K562 (cell line): ENCODE results near the gene CC2D1A. TPM values are rescaled to one million over a fixed set of nuclear protein-coding genes. Genes with fewer than 3 reads are reported as not detected.

Source experiments
- ATAC-seq: fragments of 200-7000 bp; cut with Tn5 transposase; 3 replicates; pipeline ENCODE4 v1.9.1; 2020; ENCODE audit warnings: moderate library complexity
- BruUV-seq: library from RNA; stranded (reverse); fragments of 400-500 nt; replicated peaks from 2 replicates; lab custom pipeline; 2021; lab: Mats Ljungman, UMichigan
- CTCF ChIA-PET: fragments of 300-600 bp; formaldehyde crosslinking; extraction: SDS; loops from one replicate; lab custom pipeline; 2021; ENCODE audit warnings: low intra/inter-chr PET ratio; lab: Yijun Ruan, JAX
- POLR2A ChIA-PET: fragments of 300-600, 350-650 bp; sonication (Branson Sonifier 250); formaldehyde crosslinking; extraction: SDS; loops from one replicate; lab custom pipeline; 2021; ENCODE audit warnings: antibody characterized with exemption, inconsistent platforms; lab: Yijun Ruan, JAX
- DNase-seq, 4 experiments: peaks; one replicate each; pipeline versions ENCODE4 v3.0.0 to v3.0.0-alpha.2; 2011 to 2018; ENCODE audit warnings: low spot score in 3 of 4, mixed read lengths in 3 of 4; ENCODE audit errors: extremely low read depth in 1 of 4
- FAIRE-seq: peaks from 2 replicates; lab custom pipeline; 2011; peaks lifted over from hg19 to GRCh38; lab: Jason Lieb, UNC
- H2AFZ ChIP-seq: 2 replicates; pipeline ENCODE4 v1.6.0; 2011; ENCODE audit warnings: low read depth, low read length, control low read depth, inconsistent platforms
- H3K27ac ChIP-seq: fragments of 200-600 bp; 3 replicates; pipeline ENCODE4 v1.8.0; 2011; ENCODE audit warnings: low read depth, mild to moderate bottlenecking, control low read depth, inconsistent platforms, low read length, moderate library complexity, mixed read lengths; ENCODE audit errors: extremely low read depth
- H3K27me3 ChIP-seq, 2 experiments: fragments of 300-600 bp in 1 of 2; 2 replicates in 1 of 2; 3 replicates in 1 of 2; pipeline versions ENCODE4 v1.6.0 to v1.8.0; 2011; ENCODE audit warnings: inconsistent platforms in 2 of 2, low read length in 2 of 2, mild to moderate bottlenecking in 1 of 2, mixed read lengths in 1 of 2, moderate library complexity in 1 of 2; ENCODE audit not compliant: control insufficient read depth in 2 of 2, insufficient read depth in 2 of 2
- H3K36me3 ChIP-seq: fragments of 300-600 bp; 3 replicates; pipeline ENCODE4 v1.8.0; 2011; ENCODE audit warnings: mild to moderate bottlenecking, low read length, inconsistent platforms; ENCODE audit not compliant: control insufficient read depth, insufficient read depth
- H3K4me1 ChIP-seq, 2 experiments: fragments of 200-600 bp in 1 of 2; replicated peaks in 1 of 2; 2 replicates in 1 of 2; 3 replicates in 1 of 2; pipeline versions ENCODE4 v1.5.1 to v1.8.0; 2011; ENCODE audit warnings: inconsistent platforms in 2 of 2, low read length in 2 of 2, mild to moderate bottlenecking in 1 of 2, mixed read lengths in 1 of 2, moderate library complexity in 1 of 2; ENCODE audit not compliant: control insufficient read depth in 2 of 2, insufficient read depth in 2 of 2
- H3K4me2 ChIP-seq: 2 replicates; pipeline ENCODE4 v1.6.1; 2011; ENCODE audit warnings: low read length, control low read depth, inconsistent platforms, mixed read lengths; ENCODE audit not compliant: insufficient read depth
- H3K4me3 ChIP-seq: fragments of 200-600 bp; sonication (generic), shearing (Covaris generic); 2 replicates; pipeline ENCODE4 v1.5.1; 2016; ENCODE audit warnings: control low read depth, inconsistent platforms
- H3K79me2 ChIP-seq: fragments of 200-600 bp; 3 replicates; pipeline ENCODE4 v1.8.0; 2011; ENCODE audit warnings: low read length, inconsistent platforms; ENCODE audit not compliant: control insufficient read depth, insufficient read depth
- H3K9ac ChIP-seq, 2 experiments: 2 replicates each; pipeline versions ENCODE4 v1.6.0 to v1.6.1; 2011; ENCODE audit warnings: low read depth in 2 of 2, low read length in 2 of 2, control low read depth in 1 of 2, inconsistent platforms in 1 of 2, mild to moderate bottlenecking in 1 of 2, mixed read lengths in 1 of 2; ENCODE audit not compliant: insufficient read depth in 1 of 2
- H3K9me1 ChIP-seq: one replicate; pipeline ENCODE4 v1.6.0; 2011; ENCODE audit warnings: inconsistent platforms, mild to moderate bottlenecking, low read length, moderate library complexity; ENCODE audit not compliant: control insufficient read depth, insufficient read depth
- H3K9me3 ChIP-seq: replicated peaks from 2 replicates; pipeline ENCODE4 v1.5.1; 2011; ENCODE audit warnings: low read depth, low read length, inconsistent platforms; ENCODE audit not compliant: control insufficient read depth, insufficient read depth
- H4K20me1 ChIP-seq: replicated peaks from 2 replicates; pipeline ENCODE4 v1.6.1; 2011; ENCODE audit warnings: low read length, inconsistent platforms, mixed read lengths; ENCODE audit not compliant: control insufficient read depth, insufficient read depth
- FOSL1 ChIP-seq: fragments of 200-800 bp; sonication (Bioruptor generic); conservative IDR thresholded peaks from 2 replicates; pipeline ENCODE4 v1.6.1; 2016; ENCODE audit warnings: missing genetic modification characterization, missing compliant biosample characterization
- LCOR ChIP-seq: sonication (generic); formaldehyde crosslinking; IDR thresholded peaks from 2 replicates; pipeline ENCODE4 v1.8.0; 2022; ENCODE audit warnings: mild to moderate bottlenecking, missing genetic modification reagents
- MAFK ChIP-seq: IDR thresholded peaks from 2 replicates; pipeline ENCODE4 v1.6.1; 2011; ENCODE audit warnings: low read length, improper control_type of control experiment
- MGA ChIP-seq: fragments of 450-650 bp; IDR thresholded peaks from 2 replicates; pipeline ENCODE4 v1.6.1; 2016; ENCODE audit warnings: mild to moderate bottlenecking, moderate library complexity
- RAD21 ChIP-seq, 2 experiments: fragments of 250-450 bp in 1 of 2; fragments of 450-650 bp in 1 of 2; sonication (Bioruptor Pico) in 1 of 2; formaldehyde crosslinking in 1 of 2; IDR thresholded peaks in 1 of 2; conservative IDR thresholded peaks in 1 of 2; 2 replicates each; pipeline versions ENCODE4 v1.4.0 to v1.8.0; 2020 to 2022; ENCODE audit warnings: mild to moderate bottlenecking in 2 of 2, moderate library complexity in 1 of 2
- SIN3B ChIP-seq: fragments of 450-650 bp; IDR thresholded peaks from 2 replicates; pipeline ENCODE4 v1.6.1; 2017; ENCODE audit warnings: low read depth, mild to moderate bottlenecking, moderate library complexity
- SMAD1 ChIP-seq: fragments of 150-350 bp; IDR thresholded peaks from 2 replicates; pipeline ENCODE4 v1.6.1; 2014; ENCODE audit warnings: low read length, low read depth; ENCODE audit not compliant: partially characterized antibody
- WGBS: fragments of 100-300 bp; shearing (Covaris generic); methylation state at CpG from one replicate; pipeline ENCODE4 v1.1.6; 2016; ENCODE audit warnings: low coverage, mixed read lengths; ENCODE audit not compliant: insufficient coverage; ENCODE audit errors: missing lambda C conversion rate; 5-methylcytosine and 5-hydroxymethylcytosine counted together
- in situ Hi-C: fragments of 300-500 bp; cut with MboI; formaldehyde crosslinking; loops from 4 replicates; pipeline ENCODE4 v1.15.0; 2018; ENCODE audit warnings: inconsistent platforms, mixed read lengths
- intact Hi-C: fragments of 100-400 bp; cut with micrococcal nuclease; formaldehyde crosslinking; loops from 2 replicates; pipeline ENCODE4 v1.14.2; 2022
- polyA plus RNA-seq, 8 experiments: library from polyadenylated mRNA; depleted of rRNA in 4 of 8; stranded (reverse) in 5 of 8; unstranded in 3 of 8; fragments of >200 nt; fragmentation: Nextera tagmentation in 2 of 8; fragmentation: Illumina TruSeq in 1 of 8; extraction: Ambion mirVana in 2 of 8; extraction: Trizol in 1 of 8; gene quantifications; 2 replicates each; pipeline versions ENCODE4 v1.2.1 to v1.2.3, GENCODE V29; 2011 to 2014; ENCODE audit warnings: inconsistent platforms in 1 of 8, missing spikeins in 1 of 8
- total RNA-seq, 7 experiments: library from RNA; depleted of rRNA in 6 of 7; stranded (reverse); fragments of >200 nt in 6 of 7; fragmentation: Illumina TruSeq in 2 of 7; extraction: Trizol in 2 of 7; gene quantifications; 2 replicates each; pipeline versions ENCODE4 v1.2.1 to v1.2.3, GENCODE V29; 2011 to 2021; ENCODE audit warnings: low replicate concordance in 1 of 7

The CC2D1A gene
- total and polyA plus RNA-seq, 9 of the 15 experiments (the other 6 are each of a cell fraction or from before 2014, with no cell fraction given) = 0.32 to 31.0 (median 12.9) TPM

DNA sequence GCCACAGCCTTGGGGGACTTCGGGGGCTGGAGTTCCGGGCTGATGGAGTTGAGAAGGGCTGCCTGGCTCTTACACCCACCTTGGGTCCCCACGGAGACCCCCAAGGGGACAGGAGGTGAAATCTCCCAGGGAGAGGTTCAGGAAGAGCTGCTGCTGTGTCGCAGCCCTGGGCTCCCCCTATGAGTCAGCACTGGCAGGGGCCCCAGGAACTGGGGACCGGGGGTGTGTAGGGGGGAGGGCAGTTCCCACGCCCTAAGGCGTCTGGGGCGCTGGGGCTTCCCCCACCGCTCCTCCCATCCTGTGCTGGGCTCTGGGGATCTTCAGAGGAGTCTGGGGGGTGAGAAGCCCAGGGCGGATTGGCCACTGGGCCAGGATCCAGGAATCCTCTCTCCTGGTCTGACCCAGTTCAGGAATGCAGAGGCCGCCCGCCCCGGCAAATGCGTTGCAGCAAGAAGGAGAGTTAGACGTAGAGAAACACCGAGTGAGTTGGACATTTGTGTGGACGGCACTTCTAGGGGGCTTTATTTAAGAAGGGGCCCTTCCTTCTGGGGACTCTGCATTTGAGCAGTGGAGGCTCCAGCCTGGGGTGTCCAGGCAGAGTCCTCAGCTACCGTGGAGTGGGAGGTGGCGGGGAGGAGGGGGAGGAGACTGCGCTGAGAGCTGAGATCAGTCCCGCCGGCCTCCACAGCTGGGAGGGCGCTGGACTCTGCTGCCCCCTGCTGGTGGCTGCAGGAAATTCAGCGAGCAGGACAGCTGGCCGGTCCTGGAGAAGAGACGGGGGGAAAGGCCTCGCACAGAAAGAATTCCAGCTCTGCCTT lies 44.1 kb upstream of the CC2D1A start:
- Histone ChIP-seq H3K4me2 (peak overlapping the region; percentile 73), H3K9me1 (no peaks in the 10 kb centered on the region), H2AFZ (peak overlapping the region; percentile 83), H3K4me3 (peak overlapping the region; percentile 33), H3K27ac (peak overlapping the region; percentile 63), H4K20me1 (peaks cover 5% of the 10 kb centered on the region; the same call in 1 of the 2 replicates), H3K36me3 (no peaks in the 10 kb centered on the region), H3K9ac (peak overlapping the region; percentile 70 to 90), H3K9me3 (no peaks in the 10 kb centered on the region), H3K27me3 (peaks cover 11 to 19% of the 10 kb centered on the region in 2 experiments; a peak in 4 of 5 replicates), H3K79me2 (no peaks in the 10 kb centered on the region), H3K4me1 (peaks cover 6 to 26% of the 10 kb centered on the region in 2 experiments; a peak in 3 of 5 replicates)
- 3% methylated on average over 16 of the region's 27 CpGs for WGBS
- in situ Hi-C loops (loop anchor here (5.0 kb wide), 2 partner anchors 75 to 255 kb away; no protein-coding TSS in a partner anchor), intact Hi-C loops (loop anchor here (1.0 to 5.0 kb wide), 3 partner anchors 35 to 265 kb away; no protein-coding TSS in a partner anchor)
- DNase-seq (peak; percentile 90 to 94 (median 92)), FAIRE-seq (peak; percentile 96), ATAC-seq (peak; percentile 96)
- ChIA-PET POLR2A (interaction anchor here (0.6 to 1.2 kb wide), 9 partner anchors 15 to 275 kb away, joined by 3 to 7 read pairs (median 3); partner anchors contain the start of genes ASF1B and ZSWIM4), CTCF (interaction anchor here (0.7 to 1.9 kb wide), 4 partner anchors 75 to 1588 kb away, joined by 3 to 25 read pairs (median 7); partner anchors contain the start of gene WIZ)
- no TSS peak for BruUV-seq
- TF ChIP-seq SMAD1 (peak; percentile 59), SIN3B (no peak), FOSL1 (tag) (peak; percentile 93), LCOR (CRISPR knock-in tag) (no peak), RAD21 (CRISPR knock-in tag; conservative IDR thresholded peaks at IDR 0.05 in 1 of 2, IDR thresholded peaks at IDR 0.05 in 1 of 2) (peak; percentile 97 to 98), MGA (no peak; the same call in 1 of the 2 replicates), MAFK (peak; percentile 59)
